Stimulated activated CD4-positive, alpha-beta T cell treated with anti-CD3 and anti-CD28 coated beads, Interleukin-1b, Interleukin-23, amount 100 ng/mL, for 1 hour (primary cell): ENCODE measurements around the gene FBXO47.
"Not testable (repeated sequence)": the region's sequence is repeated elsewhere in the genome, so short reads cannot be mapped to it uniquely, and the experiment has no call there.

Experiments
- DNase-seq, 2 donors: peaks; one replicate each; pipeline ENCODE4 v3.0.0-alpha.2; 2020; ENCODE audit warnings: low read depth in 2 of 2

Gene FBXO47

DNA sequence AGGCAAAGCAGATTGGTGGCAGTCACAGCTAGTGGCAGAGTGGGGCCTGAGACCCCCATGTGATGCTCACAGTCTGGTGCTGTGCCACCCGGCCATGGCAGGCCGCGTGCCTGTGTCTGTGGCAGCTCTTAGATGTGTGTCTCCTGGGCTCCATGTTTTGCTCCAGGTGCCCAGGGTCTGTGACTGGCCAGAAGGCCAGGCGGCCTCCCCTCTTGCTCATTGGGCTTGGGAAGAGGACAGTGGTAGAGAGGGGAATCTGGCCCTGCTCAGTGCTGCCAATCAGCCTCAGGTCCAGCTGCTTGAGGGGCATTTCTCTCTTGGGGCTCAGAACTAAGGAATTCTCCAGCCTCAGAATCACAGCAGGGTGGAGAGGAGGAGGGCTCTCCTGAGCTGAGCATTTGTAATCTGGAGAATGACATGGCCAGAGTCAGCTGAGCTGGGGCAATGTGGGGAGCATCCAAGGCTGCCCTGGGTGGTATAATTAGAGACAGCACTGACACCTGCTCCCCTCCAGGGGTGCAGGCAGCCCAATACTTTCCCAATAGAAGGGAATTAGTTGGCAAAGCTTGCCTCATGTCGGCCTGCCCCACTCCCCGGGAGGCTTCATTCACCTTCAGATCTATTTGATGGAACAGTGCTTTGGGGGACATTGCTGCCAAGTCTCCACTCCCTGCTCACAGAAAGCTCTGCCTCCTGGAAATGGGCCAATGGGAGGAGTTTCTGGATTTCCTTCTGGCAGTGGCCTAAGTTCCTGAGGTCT lies 44.5 kb downstream of the FBXO47 start:
- DNase-seq = no peak

DNA sequence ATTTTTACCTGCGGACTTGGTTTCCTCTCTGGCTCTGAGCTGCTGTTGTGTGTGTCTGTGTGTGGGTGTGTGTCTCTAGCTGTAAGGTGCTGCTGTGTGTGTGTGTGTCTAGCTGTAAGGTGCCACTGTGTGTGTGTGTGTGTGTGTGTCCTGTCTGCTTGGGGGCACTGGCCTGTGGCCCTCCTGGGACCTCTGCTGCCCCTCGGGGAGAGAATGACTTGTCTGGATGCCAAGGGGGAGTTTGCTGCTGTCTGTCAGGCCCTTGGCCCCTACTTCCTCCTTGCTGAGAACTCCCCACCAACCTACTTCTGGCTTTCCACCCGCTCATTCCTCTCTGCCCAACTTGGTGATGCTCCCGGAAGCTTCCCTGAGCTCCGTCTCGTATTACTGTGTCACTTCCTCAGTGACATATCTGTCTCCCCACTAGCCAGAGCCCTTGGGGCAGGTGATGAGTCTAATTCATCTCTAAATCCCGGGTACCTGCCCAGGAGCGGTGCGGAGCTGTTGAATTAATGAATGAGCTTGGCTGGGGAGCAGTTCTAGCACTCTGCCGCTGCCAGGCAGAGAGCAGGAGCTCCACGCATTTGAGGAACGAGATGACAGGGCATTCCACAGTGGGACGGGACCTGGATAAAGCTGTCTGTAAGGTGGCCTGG lies 45.3 kb downstream of the FBXO47 start:
- no peak for DNase-seq

DNA sequence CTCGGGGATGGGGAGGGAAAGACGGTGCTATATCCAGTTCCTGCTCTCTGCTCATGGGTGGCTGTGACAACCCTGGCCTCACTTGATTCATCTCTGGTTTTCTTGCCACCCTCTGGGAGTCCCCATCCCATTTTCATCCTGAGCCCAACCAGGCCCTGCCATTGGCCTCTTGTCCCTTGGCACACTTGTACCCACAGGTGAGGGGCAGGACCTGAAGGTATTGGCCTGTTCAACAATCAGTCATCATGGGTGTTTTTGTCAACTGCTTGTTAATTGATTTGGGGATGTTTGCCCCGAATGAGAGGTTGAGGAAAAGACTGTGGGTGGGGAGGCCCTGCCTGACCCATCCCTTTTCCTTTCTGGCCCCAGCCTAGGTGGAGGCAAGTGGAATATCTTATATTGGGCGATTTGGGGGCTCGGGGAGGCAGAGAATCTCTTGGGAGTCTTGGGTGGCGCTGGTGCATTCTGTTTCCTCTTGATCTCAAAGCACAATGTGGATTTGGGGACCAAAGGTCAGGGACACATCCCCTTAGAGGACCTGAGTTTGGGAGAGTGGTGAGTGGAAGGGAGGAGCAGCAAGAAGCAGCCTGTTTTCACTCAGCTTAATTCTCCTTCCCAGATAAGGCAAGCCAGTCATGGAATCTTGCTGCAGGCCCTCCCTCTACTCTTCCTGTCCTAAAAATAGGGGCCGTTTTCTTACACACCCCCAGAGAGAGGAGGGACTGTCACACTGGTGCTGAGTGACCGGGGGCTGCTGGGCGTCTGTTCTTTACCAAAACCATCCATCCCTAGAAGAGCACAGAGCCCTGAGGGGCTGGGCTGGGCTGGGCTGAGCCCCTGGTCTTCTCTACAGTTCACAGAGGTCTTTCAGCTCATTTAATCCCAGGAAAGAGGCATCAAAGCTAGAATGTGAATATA lies 46.6 kb downstream of the FBXO47 start:
- no peak for DNase-seq

DNA sequence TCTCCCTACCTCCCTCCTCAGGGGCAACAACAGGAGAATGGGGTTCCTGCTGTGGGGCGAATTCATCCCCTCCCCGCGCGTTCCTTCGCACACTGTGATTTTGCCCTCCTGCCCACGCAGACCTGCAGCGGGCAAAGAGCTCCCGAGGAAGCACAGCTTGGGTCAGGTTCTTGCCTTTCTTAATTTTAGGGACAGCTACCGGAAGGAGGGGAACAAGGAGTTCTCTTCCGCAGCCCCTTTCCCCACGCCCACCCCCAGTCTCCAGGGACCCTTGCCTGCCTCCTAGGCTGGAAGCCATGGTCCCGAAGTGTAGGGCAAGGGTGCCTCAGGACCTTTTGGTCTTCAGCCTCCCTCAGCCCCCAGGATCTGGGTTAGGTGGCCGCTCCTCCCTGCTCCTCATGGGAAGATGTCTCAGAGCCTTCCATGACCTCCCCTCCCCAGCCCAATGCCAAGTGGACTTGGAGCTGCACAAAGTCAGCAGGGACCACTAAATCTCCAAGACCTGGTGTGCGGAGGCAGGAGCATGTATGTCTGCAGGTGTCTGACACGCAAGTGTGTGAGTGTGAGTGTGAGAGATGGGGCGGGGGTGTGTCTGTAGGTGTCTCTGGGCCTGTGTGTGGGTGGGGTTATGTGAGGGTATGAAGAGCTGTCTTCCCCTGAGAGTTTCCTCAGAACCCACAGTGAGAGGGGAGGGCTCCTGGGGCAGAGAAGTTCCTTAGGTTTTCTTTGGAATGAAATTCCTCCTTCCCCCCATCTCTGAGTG lies 47.7 kb downstream of the FBXO47 start:
- no peak for DNase-seq

- no peak for DNase-seq
These were observed 48.3 kb downstream of the FBXO47 start for GRCh38 chr17:38918916-38919315.

- DNase-seq = no peak
These were observed 48.9 kb downstream of the FBXO47 start for GRCh38 chr17:38918129-38918913.

DNA sequence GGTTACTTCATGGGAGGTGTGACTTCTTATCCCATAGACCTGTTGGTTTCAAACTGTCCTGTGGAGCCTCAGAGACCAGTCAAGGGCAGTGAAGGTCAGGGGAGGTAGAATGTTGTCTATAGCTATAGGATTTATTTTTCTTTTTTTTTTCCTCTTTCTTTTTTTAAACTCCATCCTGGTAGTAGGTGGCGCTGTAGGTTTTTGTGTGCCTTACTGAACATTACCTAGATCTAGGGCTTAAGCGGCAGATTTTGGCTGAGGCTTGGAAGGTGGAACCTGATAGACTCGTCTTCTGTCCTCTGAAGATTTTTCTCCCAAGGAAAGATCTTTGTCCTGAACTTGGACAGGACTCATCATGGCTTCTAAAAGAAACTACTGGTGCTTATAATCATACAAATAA lies 49.9 kb downstream of the FBXO47 start:
- no peak for DNase-seq

DNA sequence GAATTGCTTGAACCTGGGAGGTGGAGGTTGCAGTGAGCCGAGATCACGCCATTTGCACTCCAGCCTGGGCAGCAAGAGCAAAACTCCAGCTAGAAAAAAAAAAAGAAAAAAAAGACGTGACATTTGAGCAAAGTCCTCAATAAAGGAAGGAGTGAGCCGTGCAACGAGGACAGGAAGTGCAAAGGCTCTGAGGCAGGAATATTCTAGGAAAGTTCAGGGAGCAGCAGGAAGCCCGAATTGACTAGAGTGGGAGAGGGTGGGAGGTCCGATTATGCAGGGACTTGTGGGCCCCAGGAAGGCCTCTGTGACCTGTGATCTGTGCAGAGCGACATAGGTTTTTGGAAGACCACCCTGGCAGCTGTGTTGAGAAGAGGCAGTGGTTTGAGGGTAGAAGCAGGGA lies 50.4 kb downstream of the FBXO47 start:
- no peak for DNase-seq

DNA sequence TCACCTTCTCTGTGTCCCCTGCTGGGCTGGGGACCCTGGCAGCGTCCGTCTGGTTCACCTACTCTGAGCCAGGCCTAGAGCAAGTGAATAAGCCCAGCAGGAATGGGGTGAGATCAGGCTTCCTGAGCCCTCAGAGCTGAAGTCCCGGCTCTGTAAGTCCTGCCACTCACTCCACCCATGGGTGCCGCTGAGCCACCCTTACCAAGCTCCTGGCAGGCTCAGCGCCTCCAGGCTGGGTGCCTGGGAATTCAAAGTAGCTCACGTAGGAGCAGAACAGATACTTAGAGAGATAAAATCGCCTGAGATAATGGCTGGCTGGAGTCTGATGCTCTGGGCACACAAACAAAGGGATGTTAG lies 51.6 kb downstream of the FBXO47 start:
- no peak for DNase-seq

DNA sequence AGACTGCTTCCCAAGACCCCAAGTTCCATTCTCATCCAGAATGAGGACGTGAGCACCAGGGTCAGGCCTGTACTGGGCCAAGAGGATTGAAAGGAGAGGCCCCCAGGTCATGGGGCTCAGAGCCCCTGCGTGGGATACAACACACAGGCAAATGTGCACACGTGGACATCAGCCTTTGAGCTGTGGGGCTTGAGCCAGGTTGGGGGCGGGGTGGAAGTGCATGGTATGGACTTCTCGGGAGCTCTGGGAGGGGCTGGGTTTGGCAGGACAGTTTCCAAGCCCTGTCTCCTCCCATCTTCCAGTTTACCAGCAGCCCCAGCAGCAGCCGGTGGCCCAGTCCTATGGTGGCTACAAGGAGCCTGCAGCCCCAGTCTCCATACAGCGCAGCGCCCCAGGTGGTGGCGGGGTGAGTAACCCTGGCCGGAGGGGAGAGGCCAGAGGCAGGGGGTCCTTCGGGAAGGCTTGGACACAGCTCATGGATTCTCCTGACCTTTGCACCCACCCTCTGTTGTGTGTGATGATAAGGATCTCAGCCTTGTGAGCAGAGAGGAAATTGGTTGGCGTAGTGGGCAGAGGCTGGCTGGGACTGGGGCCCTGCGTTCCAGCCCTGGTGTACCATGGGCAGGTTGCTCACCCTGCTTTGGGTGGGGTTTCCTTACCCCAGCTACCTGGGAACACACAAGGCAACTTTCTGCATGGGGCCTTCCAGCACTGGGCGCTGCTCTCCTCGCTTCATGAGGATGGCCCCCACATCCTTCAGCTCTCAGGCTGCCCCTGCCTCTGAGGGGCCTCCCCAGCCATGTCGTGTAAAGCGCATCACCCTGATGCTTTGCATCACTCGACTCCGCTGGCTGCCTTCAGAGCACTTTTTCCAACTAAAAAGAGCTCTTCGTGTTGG lies 52.2 kb downstream of the FBXO47 start:
- no peak for DNase-seq

GRCh38 chr17:38912221-38912813 lies 54.9 kb downstream of the FBXO47 start:
- no peak for DNase-seq

DNA sequence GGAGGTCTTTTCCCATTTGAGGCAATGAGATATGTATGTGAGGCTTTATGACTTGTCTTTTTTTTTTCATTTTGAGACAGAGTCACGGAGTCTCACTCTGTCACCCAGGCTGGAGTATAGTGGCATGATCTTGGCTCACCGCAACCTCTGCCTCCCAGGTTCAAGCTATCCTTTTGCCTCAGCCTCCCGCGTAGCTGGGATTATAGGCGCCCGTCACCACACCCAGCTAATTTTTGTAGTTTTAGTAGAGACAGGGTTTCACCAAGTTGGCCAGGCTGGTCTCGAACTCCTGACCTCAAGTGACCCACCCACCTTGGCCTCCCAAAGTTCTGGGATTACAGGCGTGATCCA lies 55.5 kb downstream of the FBXO47 start:
- DNase-seq = not testable (repeated sequence)

- DNase-seq = no peak
These were observed 56.0 kb downstream of the FBXO47 start for GRCh38 chr17:38911081-38911730.

- no peak for DNase-seq
These were observed 56.9 kb downstream of the FBXO47 start for GRCh38 chr17:38910325-38910724.

GRCh38 chr17:38908676-38909181 lies 58.5 kb downstream of the FBXO47 start:
- DNase-seq = no peak

DNA sequence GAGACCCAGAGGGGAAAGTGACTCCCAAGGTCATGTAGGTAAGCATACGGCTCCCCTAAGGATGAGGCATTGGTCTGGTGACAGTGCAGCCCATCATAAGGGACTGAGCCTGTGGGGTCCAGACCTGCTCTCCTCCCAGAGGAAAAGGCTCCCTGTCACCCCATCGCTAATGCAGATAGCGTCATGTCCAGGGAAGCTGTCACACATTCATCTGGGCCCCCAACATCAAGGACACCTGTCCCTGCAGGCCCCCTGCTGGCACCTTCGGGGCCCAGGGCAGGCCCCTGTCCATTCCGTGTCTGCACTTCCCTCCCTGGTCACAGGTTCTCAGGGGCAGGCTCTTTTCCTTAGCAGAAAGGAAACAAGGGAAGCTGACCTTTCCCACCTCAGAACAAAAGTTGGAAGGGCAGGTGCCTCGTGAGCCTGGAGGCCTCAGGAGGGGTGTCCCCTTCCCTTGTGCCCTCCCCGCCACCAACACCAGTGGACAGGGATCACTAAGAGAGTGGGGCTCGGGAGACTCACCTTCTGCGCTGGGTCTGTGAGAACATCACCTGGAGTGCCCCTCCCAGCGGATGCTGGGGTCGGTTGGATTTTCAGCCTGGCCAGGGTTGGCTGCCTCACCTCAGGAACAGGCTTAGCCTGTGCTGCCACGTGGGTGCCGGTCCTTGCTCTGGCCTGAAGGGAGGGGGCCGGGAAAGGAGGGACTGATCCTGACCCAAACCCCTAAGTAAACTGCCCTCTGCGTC lies 59.1 kb downstream of the FBXO47 start:
- no peak for DNase-seq

GRCh38 chr17:38906460-38907228 lies 60.6 kb downstream of the FBXO47 start:
- no peak for DNase-seq
